Trophoblast cell (in vitro differentiated cells and primary cell): ENCODE measurements around the gene FAM118B.

ENCODE experiments used
- DNase-seq, 2 donors: peaks; one replicate each; pipeline ENCODE4 v3.0.0-alpha.2; 2016
- H2AFZ ChIP-seq: 2 replicates; pipeline ENCODE4 v1.6.1; 2013; ENCODE audit warnings: low read length, moderate library complexity, mild to moderate bottlenecking; ENCODE audit not compliant: insufficient read depth, poor library complexity
- H2AK5ac ChIP-seq: 2 replicates; pipeline ENCODE4 v1.6.1; 2013; ENCODE audit warnings: mild to moderate bottlenecking, low read length
- H2BK120ac ChIP-seq: 2 replicates; pipeline ENCODE4 v1.6.1; 2013; ENCODE audit warnings: low read length, mild to moderate bottlenecking, moderate library complexity; ENCODE audit not compliant: insufficient read depth, poor library complexity
- H2BK12ac ChIP-seq: 2 replicates; pipeline ENCODE4 v1.6.1; 2013; ENCODE audit warnings: mild to moderate bottlenecking, low read length, moderate library complexity
- H2BK5ac ChIP-seq: 2 replicates; pipeline ENCODE4 v1.6.1; 2013; ENCODE audit warnings: low read length, low read depth, moderate library complexity, mild to moderate bottlenecking; ENCODE audit not compliant: poor library complexity
- H3K14ac ChIP-seq: 2 replicates; pipeline ENCODE4 v1.6.1; 2013; ENCODE audit warnings: mild to moderate bottlenecking, low read length
- H3K18ac ChIP-seq: 2 replicates; pipeline ENCODE4 v1.6.1; 2013; ENCODE audit warnings: mild to moderate bottlenecking, low read length
- H3K23ac ChIP-seq: 2 replicates; pipeline ENCODE4 v1.6.1; 2013; ENCODE audit warnings: low read length
- H3K27ac ChIP-seq: 2 replicates; pipeline ENCODE4 v1.5.1; 2013; ENCODE audit warnings: low read depth, mild to moderate bottlenecking, inconsistent platforms, low read length, moderate library complexity
- H3K27me3 ChIP-seq: 2 replicates; pipeline ENCODE4 v1.6.1; 2013; ENCODE audit warnings: inconsistent platforms, mild to moderate bottlenecking, low read length, moderate library complexity; ENCODE audit not compliant: insufficient read depth
- H3K36me3 ChIP-seq, 2 experiments: 1 replicate in 1 of 2; 2 replicates in 1 of 2; pipeline ENCODE4 v1.6.1; 2013; ENCODE audit warnings: low read length in 2 of 2, mild to moderate bottlenecking in 2 of 2, moderate library complexity in 1 of 2; ENCODE audit not compliant: insufficient read depth in 2 of 2, control insufficient read depth in 1 of 2
- H3K4ac ChIP-seq: 2 replicates; pipeline ENCODE4 v1.6.1; 2013; ENCODE audit warnings: low read depth, mild to moderate bottlenecking, low read length, moderate library complexity
- H3K4me1 ChIP-seq, 2 experiments: 1 replicate in 1 of 2; 2 replicates in 1 of 2; pipeline ENCODE4 v1.6.1; 2013; ENCODE audit warnings: low read length in 2 of 2, mild to moderate bottlenecking in 2 of 2, moderate library complexity in 1 of 2; ENCODE audit not compliant: insufficient read depth in 2 of 2, control insufficient read depth in 1 of 2
- H3K4me2 ChIP-seq: 2 replicates; pipeline ENCODE4 v1.6.1; 2013; ENCODE audit warnings: inconsistent platforms, mild to moderate bottlenecking, low read length, moderate library complexity
- H3K4me3 ChIP-seq: 2 replicates; pipeline ENCODE4 v1.5.1; 2013; ENCODE audit warnings: mild to moderate bottlenecking, low read depth, low read length, inconsistent platforms
- H3K79me1 ChIP-seq: one replicate; pipeline ENCODE4 v1.6.1; 2013; ENCODE audit warnings: low read length
- H3K79me2 ChIP-seq: 2 replicates; pipeline ENCODE4 v1.6.1; 2013; ENCODE audit warnings: low read length, mild to moderate bottlenecking; ENCODE audit not compliant: control insufficient read depth, insufficient read depth, poor library complexity
- H3K9ac ChIP-seq: 2 replicates; pipeline ENCODE4 v1.6.1; 2013; ENCODE audit warnings: mild to moderate bottlenecking, low read length
- H3K9me3 ChIP-seq: 2 replicates; pipeline ENCODE4 v1.6.1; 2013; ENCODE audit warnings: low read depth, mild to moderate bottlenecking, control low read depth, inconsistent platforms, low read length; ENCODE audit not compliant: insufficient read depth
- H4K12ac ChIP-seq: 2 replicates; pipeline ENCODE4 v1.6.1; 2013; ENCODE audit warnings: low read depth, mild to moderate bottlenecking, low read length, moderate library complexity
- H4K8ac ChIP-seq: 2 replicates; pipeline ENCODE4 v1.6.1; 2013; ENCODE audit warnings: low read depth, mild to moderate bottlenecking, low read length, moderate library complexity
- H4K91ac ChIP-seq: one replicate; pipeline ENCODE4 v1.6.1; 2013; ENCODE audit warnings: low read depth, mild to moderate bottlenecking, low read length, moderate library complexity
- WGBS: extraction: QIAGEN DNeasy Blood & Tissue Kit; methylation state at CpG from one replicate; pipeline ENCODE4 v1.1.7; 2013; ENCODE audit warnings: missing lambda C conversion rate; ENCODE audit not compliant: insufficient read length, insufficient coverage; ENCODE audit errors: extremely low coverage; 5-methylcytosine and 5-hydroxymethylcytosine counted together

FAM118B gene

GRCh38 chr11:126192361-126192760 is 19.2 kb upstream of the FAM118B start:
- H3K9ac ChIP-seq: no peak overlapping the region
- peak overlapping the region; percentile 41 for H3K18ac ChIP-seq
- H2BK120ac ChIP-seq: peak overlapping the region; percentile 54
- no peaks in the 10 kb centered on the region for H3K79me2 ChIP-seq
- no peak overlapping the region for H4K12ac ChIP-seq
- no peak overlapping the region for H3K23ac ChIP-seq
- H3K4ac ChIP-seq: no peak overlapping the region
- peaks cover 21 to 28% of the 10 kb centered on the region in 2 experiments for H3K4me1 ChIP-seq
- H3K27me3 ChIP-seq: no peaks in the 10 kb centered on the region
- peaks cover 4% of the 10 kb centered on the region for H3K9me3 ChIP-seq
- no peak overlapping the region for H3K4me2 ChIP-seq
- no CpG with 5 or more reads among the region's 7 CpGs for WGBS
- no peak overlapping the region for H3K4me3 ChIP-seq
- peak overlapping the region; percentile 33 for H2BK12ac ChIP-seq
- DNase-seq: no peak
- peaks cover 16% of the 10 kb centered on the region for H3K79me1 ChIP-seq
- H2AK5ac ChIP-seq: peak overlapping the region; percentile 83
- H3K27ac ChIP-seq: no peak overlapping the region
- H2AFZ ChIP-seq: no peak overlapping the region
- H2BK5ac ChIP-seq: peak overlapping the region; percentile 32
- H3K14ac ChIP-seq: peak overlapping the region; percentile 40
- peak overlapping the region; percentile 13 for H4K8ac ChIP-seq
- peak overlapping the region; percentile 56 for H4K91ac ChIP-seq
- peaks cover 18 to 20% of the 10 kb centered on the region in 2 experiments for H3K36me3 ChIP-seq

- no peak overlapping the region for H4K12ac ChIP-seq
- DNase-seq: no peak
- H3K23ac ChIP-seq: no peak overlapping the region
- H2BK5ac ChIP-seq: no peak overlapping the region
- no peak overlapping the region for H4K8ac ChIP-seq
- WGBS: no CpG with 5 or more reads among the region's 16 CpGs
- H3K27ac ChIP-seq: no peak overlapping the region
- H3K4me1 ChIP-seq: peaks cover 21 to 32% of the 10 kb centered on the region in 2 experiments
- peaks cover 6% of the 10 kb centered on the region for H3K9me3 ChIP-seq
- H3K36me3 ChIP-seq: peaks cover 25% of the 10 kb centered on the region in 2 experiments
- no peak overlapping the region for H3K14ac ChIP-seq
- H3K79me2 ChIP-seq: no peaks in the 10 kb centered on the region
- H3K79me1 ChIP-seq: peaks cover 16% of the 10 kb centered on the region
- H4K91ac ChIP-seq: peak overlapping the region; percentile 56
- peak overlapping the region; percentile 37 for H2BK12ac ChIP-seq
- H3K4ac ChIP-seq: no peak overlapping the region
- peak overlapping the region; percentile 81 for H3K18ac ChIP-seq
- no peak overlapping the region for H3K4me3 ChIP-seq
- no peak overlapping the region for H2AK5ac ChIP-seq
- no peak overlapping the region for H3K4me2 ChIP-seq
- no peaks in the 10 kb centered on the region for H3K27me3 ChIP-seq
- no peak overlapping the region for H2AFZ ChIP-seq
- H3K9ac ChIP-seq: no peak overlapping the region
- peak overlapping the region; percentile 54 for H2BK120ac ChIP-seq
Observed at GRCh38 chr11:126193038-126193478, 18.5 kb upstream of the FAM118B start.

GRCh38 chr11:126194121-126194543 is 17.4 kb upstream of the FAM118B start:
- H4K8ac ChIP-seq: no peak overlapping the region
- H2AFZ ChIP-seq: no peak overlapping the region
- H3K9ac ChIP-seq: no peak overlapping the region
- H3K4ac ChIP-seq: no peak overlapping the region
- WGBS: no CpG with 5 or more reads among the region's 9 CpGs
- no peaks in the 10 kb centered on the region for H3K79me2 ChIP-seq
- H3K27ac ChIP-seq: no peak overlapping the region
- no peak overlapping the region for H3K23ac ChIP-seq
- no peak overlapping the region for H2BK12ac ChIP-seq
- no peak overlapping the region for H2AK5ac ChIP-seq
- no peak overlapping the region for H3K18ac ChIP-seq
- H3K27me3 ChIP-seq: no peaks in the 10 kb centered on the region
- no peak overlapping the region for H2BK120ac ChIP-seq
- no peak overlapping the region for H3K4me3 ChIP-seq
- peaks cover 16% of the 10 kb centered on the region for H3K79me1 ChIP-seq
- H4K12ac ChIP-seq: no peak overlapping the region
- H3K36me3 ChIP-seq: peaks cover 31 to 32% of the 10 kb centered on the region in 2 experiments
- no peak overlapping the region for H3K14ac ChIP-seq
- H3K4me1 ChIP-seq: peaks cover 21 to 32% of the 10 kb centered on the region in 2 experiments
- H2BK5ac ChIP-seq: no peak overlapping the region
- DNase-seq: peak; percentile 39 to 78
- no peak overlapping the region for H4K91ac ChIP-seq
- no peak overlapping the region for H3K4me2 ChIP-seq
- H3K9me3 ChIP-seq: peaks cover 6% of the 10 kb centered on the region

- no CpG with 5 or more reads among the region's 3 CpGs for WGBS
- no peaks in the 10 kb centered on the region for H3K79me2 ChIP-seq
- H3K4ac ChIP-seq: no peak overlapping the region
- no peak overlapping the region for H2BK120ac ChIP-seq
- no peak overlapping the region for H3K9ac ChIP-seq
- H3K23ac ChIP-seq: no peak overlapping the region
- H3K27ac ChIP-seq: no peak overlapping the region
- no peak overlapping the region for H4K12ac ChIP-seq
- H4K91ac ChIP-seq: no peak overlapping the region
- H4K8ac ChIP-seq: no peak overlapping the region
- H3K4me3 ChIP-seq: no peak overlapping the region
- H3K4me1 ChIP-seq: peaks cover 18 to 25% of the 10 kb centered on the region in 2 experiments
- no peak overlapping the region for H3K14ac ChIP-seq
- H3K36me3 ChIP-seq: peaks cover 35 to 36% of the 10 kb centered on the region in 2 experiments
- H3K18ac ChIP-seq: no peak overlapping the region
- no peak overlapping the region for H2AFZ ChIP-seq
- no peak overlapping the region for H2BK12ac ChIP-seq
- no peak overlapping the region for H2BK5ac ChIP-seq
- H3K79me1 ChIP-seq: peaks cover 14% of the 10 kb centered on the region
- DNase-seq: no peak
- H2AK5ac ChIP-seq: no peak overlapping the region
- peaks cover 6% of the 10 kb centered on the region for H3K9me3 ChIP-seq
- H3K27me3 ChIP-seq: no peaks in the 10 kb centered on the region
- no peak overlapping the region for H3K4me2 ChIP-seq
Observed at GRCh38 chr11:126195119-126195518, 16.5 kb upstream of the FAM118B start.
